Muscle layer of colon (tissue), 2 donors: ENCODE results near the gene NR6A1.

Experiments used
- H3K27ac ChIP-seq: one replicate; pipeline ENCODE4 v1.7.0; 2013; ENCODE audit warnings: low read depth, mild to moderate bottlenecking, low read length, moderate library complexity
- H3K27me3 ChIP-seq, 2 donors: one replicate each; pipeline ENCODE4 v1.7.0; 2013; ENCODE audit warnings: low read length in 2 of 2, mild to moderate bottlenecking in 2 of 2; ENCODE audit not compliant: insufficient read depth in 2 of 2, control insufficient read depth in 1 of 2
- H3K36me3 ChIP-seq: one replicate; pipeline ENCODE4 v1.7.0; 2013; ENCODE audit warnings: mild to moderate bottlenecking, low read length; ENCODE audit not compliant: insufficient read depth
- H3K4me1 ChIP-seq: one replicate; pipeline ENCODE4 v1.7.0; 2013; ENCODE audit warnings: mild to moderate bottlenecking, low read length; ENCODE audit not compliant: insufficient read depth
- H3K4me3 ChIP-seq, 2 donors: one replicate each; pipeline ENCODE4 v1.7.0; 2013; ENCODE audit warnings: low read length in 2 of 2, low read depth in 1 of 2, mild to moderate bottlenecking in 1 of 2, moderate library complexity in 1 of 2
- H3K9ac ChIP-seq: one replicate; pipeline ENCODE4 v1.7.0; 2013; ENCODE audit warnings: low read length
- H3K9me3 ChIP-seq: one replicate; pipeline ENCODE4 v1.7.0; 2013; ENCODE audit warnings: mild to moderate bottlenecking, low read length
- donor health status: abdominal sarcoma.
- donor health status: Adenocarcinoma of cecum.

Gene NR6A1

GRCh38 chr9:124762633-124763032 lies 8.5 kb downstream of the NR6A1 start:
- Histone ChIP-seq H3K4me1 (no peaks in the 10 kb centered on the region), H3K9ac (no peak overlapping the region), H3K27me3 (no peaks in the 10 kb centered on the region), H3K9me3 (no peaks in the 10 kb centered on the region), H3K27ac (no peak overlapping the region), H3K4me3 (no peak overlapping the region), H3K36me3 (no peaks in the 10 kb centered on the region)

- no peaks in the 10 kb centered on the region for H3K9me3 ChIP-seq
- no peak overlapping the region for H3K27ac ChIP-seq
- no peaks in the 10 kb centered on the region for H3K4me1 ChIP-seq
- no peaks in the 10 kb centered on the region for H3K36me3 ChIP-seq
- no peak overlapping the region for H3K4me3 ChIP-seq
- H3K27me3 ChIP-seq, result no peaks in the 10 kb centered on the region
- H3K9ac ChIP-seq, result no peak overlapping the region
These were observed 9.4 kb downstream of the NR6A1 start for GRCh38 chr9:124761710-124762109.

GRCh38 chr9:124761196-124761595 lies 9.9 kb downstream of the NR6A1 start:
- Histone ChIP-seq H3K36me3 (no peaks in the 10 kb centered on the region), H3K27me3 (no peaks in the 10 kb centered on the region), H3K4me1 (no peaks in the 10 kb centered on the region), H3K9ac (no peak overlapping the region), H3K27ac (no peak overlapping the region), H3K9me3 (no peaks in the 10 kb centered on the region), H3K4me3 (no peak overlapping the region)

- Histone ChIP-seq H3K4me3 (no peak overlapping the region), H3K9ac (no peak overlapping the region), H3K27me3 (no peaks in the 10 kb centered on the region), H3K36me3 (no peaks in the 10 kb centered on the region), H3K27ac (no peak overlapping the region), H3K4me1 (no peaks in the 10 kb centered on the region), H3K9me3 (no peaks in the 10 kb centered on the region)
These were observed 10.4 kb downstream of the NR6A1 start for GRCh38 chr9:124760719-124761118.

- no peak overlapping the region for H3K27ac ChIP-seq
- no peaks in the 10 kb centered on the region for H3K27me3 ChIP-seq
These were observed 11.8 kb downstream of the NR6A1 start for GRCh38 chr9:124759327-124759726.

GRCh38 chr9:124758691-124759090 lies 12.4 kb downstream of the NR6A1 start:
- no peaks in the 10 kb centered on the region for H3K4me1 ChIP-seq
- H3K9me3 ChIP-seq, result no peaks in the 10 kb centered on the region
- H3K9ac ChIP-seq, result no peak overlapping the region
- no peak overlapping the region for H3K27ac ChIP-seq
- no peaks in the 10 kb centered on the region for H3K36me3 ChIP-seq
- H3K4me3 ChIP-seq, result no peak overlapping the region
- no peaks in the 10 kb centered on the region for H3K27me3 ChIP-seq

More at GRCh38 chr9:124759327-124759726, 11.8 kb downstream of the NR6A1 start:
- H3K9ac ChIP-seq, result no peak overlapping the region
- H3K4me3 ChIP-seq, result no peak overlapping the region
- H3K4me1 ChIP-seq, result no peaks in the 10 kb centered on the region
- H3K9me3 ChIP-seq, result no peaks in the 10 kb centered on the region
- no peaks in the 10 kb centered on the region for H3K36me3 ChIP-seq

GRCh38 chr9:124758061-124758460 lies 13.1 kb downstream of the NR6A1 start:
- Histone ChIP-seq H3K27me3 (no peaks in the 10 kb centered on the region), H3K9me3 (no peaks in the 10 kb centered on the region), H3K4me3 (peak overlapping the region in 1 of 2 donors; percentile 3), H3K9ac (no peak overlapping the region), H3K4me1 (no peaks in the 10 kb centered on the region), H3K36me3 (no peaks in the 10 kb centered on the region), H3K27ac (no peak overlapping the region)

- H3K27ac ChIP-seq, result no peak overlapping the region
- H3K4me3 ChIP-seq, result peak overlapping the region in 1 of 2 donors; percentile 3
- H3K4me1 ChIP-seq, result no peaks in the 10 kb centered on the region
These were observed 13.5 kb downstream of the NR6A1 start for GRCh38 chr9:124757616-124758015.

GRCh38 chr9:124756011-124756410 lies 15.1 kb downstream of the NR6A1 start:
- Histone ChIP-seq H3K27me3 (no peaks in the 10 kb centered on the region), H3K4me1 (no peaks in the 10 kb centered on the region), H3K36me3 (no peaks in the 10 kb centered on the region), H3K4me3 (no peak overlapping the region), H3K9me3 (no peaks in the 10 kb centered on the region), H3K9ac (no peak overlapping the region), H3K27ac (no peak overlapping the region)

More at GRCh38 chr9:124757616-124758015, 13.5 kb downstream of the NR6A1 start:
- no peak overlapping the region for H3K9ac ChIP-seq
- H3K9me3 ChIP-seq, result no peaks in the 10 kb centered on the region
- H3K36me3 ChIP-seq, result no peaks in the 10 kb centered on the region
- H3K27me3 ChIP-seq, result no peaks in the 10 kb centered on the region

- Histone ChIP-seq H3K9ac (no peak overlapping the region), H3K4me1 (no peaks in the 10 kb centered on the region), H3K27ac (no peak overlapping the region), H3K27me3 (no peaks in the 10 kb centered on the region), H3K9me3 (no peaks in the 10 kb centered on the region), H3K4me3 (no peak overlapping the region), H3K36me3 (no peaks in the 10 kb centered on the region)
These were observed 16.1 kb downstream of the NR6A1 start for GRCh38 chr9:124755061-124755460.

GRCh38 chr9:124754289-124754688 lies 16.8 kb downstream of the NR6A1 start:
- Histone ChIP-seq H3K9ac (no peak overlapping the region), H3K27me3 (no peaks in the 10 kb centered on the region), H3K4me3 (no peak overlapping the region), H3K9me3 (no peaks in the 10 kb centered on the region), H3K4me1 (no peaks in the 10 kb centered on the region), H3K36me3 (no peaks in the 10 kb centered on the region), H3K27ac (no peak overlapping the region)

- no peaks in the 10 kb centered on the region for H3K9me3 ChIP-seq
- H3K4me1 ChIP-seq, result no peaks in the 10 kb centered on the region
- no peaks in the 10 kb centered on the region for H3K36me3 ChIP-seq
- H3K27me3 ChIP-seq, result no peaks in the 10 kb centered on the region
- H3K27ac ChIP-seq, result no peak overlapping the region
- no peak overlapping the region for H3K9ac ChIP-seq
- H3K4me3 ChIP-seq, result no peak overlapping the region
These were observed 18.1 kb downstream of the NR6A1 start for GRCh38 chr9:124752967-124753366.
